ENCODE data around the gene RRAS. TPM values are rescaled to one million over a fixed set of nuclear protein-coding genes. Genes with fewer than 3 reads are reported as not detected.

RRAS gene
- total RNA-seq, 1 donor from 2014 or later: 59.1 TPM

GRCh38 chr19:49677231-49677900 is 37.4 kb upstream of the RRAS start, which contains the start of gene PRMT1:
PRMT1 (plus strand) TSS chr19:49677271; CDS start chr19:49677281, 10 bp downstream.
- DNase-seq (ENCODE audit: low spot score): no peak

- peak; percentile 100 for DNase-seq (ENCODE audit: low spot score)
These were observed 36.9 kb upstream of the RRAS start for GRCh38 chr19:49676784-49677230.

GRCh38 chr19:49676136-49676783 is 36.3 kb upstream of the RRAS start:
- DNase-seq (ENCODE audit: low spot score): peak; percentile 91

- peak; percentile 69 for DNase-seq (ENCODE audit: low spot score)
These were observed 32.4 kb upstream of the RRAS start for GRCh38 chr19:49672131-49672919.

- DNase-seq (ENCODE audit: low spot score): no peak
These were observed 29.6 kb upstream of the RRAS start for GRCh38 chr19:49669516-49669915.

GRCh38 chr19:49667473-49667872 is 27.5 kb upstream of the RRAS start:
- DNase-seq (ENCODE audit: low spot score): no peak

GRCh38 chr19:49666120-49666444 is 26.1 kb upstream of the RRAS start:
- no peak for DNase-seq (ENCODE audit: low spot score)

- peak; percentile 99 for DNase-seq (ENCODE audit: low spot score)
These were observed 25.6 kb upstream of the RRAS start, which contains the start of the genes BCL2L12 and IRF3 for GRCh38 chr19:49665351-49666119. BCL2L12 (plus strand) TSS chr19:49665933; CDS start chr19:49666693, 760 bp downstream. IRF3 (minus strand) TSS chr19:49665857; CDS start chr19:49664838, 1,019 bp downstream.

- DNase-seq (ENCODE audit: low spot score): no peak
These were observed 25.1 kb upstream of the RRAS start for GRCh38 chr19:49665036-49665350.

- DNase-seq (ENCODE audit: low spot score): peak; percentile 94
These were observed 24.5 kb upstream of the RRAS start for GRCh38 chr19:49664171-49665035.

GRCh38 chr19:49663224-49663623 is 23.3 kb upstream of the RRAS start:
- no peak for DNase-seq (ENCODE audit: low spot score)

GRCh38 chr19:49662011-49662410 is 22.1 kb upstream of the RRAS start:
- DNase-seq (ENCODE audit: low spot score): no peak

GRCh38 chr19:49660338-49660961 is 20.5 kb upstream of the RRAS start:
- DNase-seq (ENCODE audit: low spot score): no peak

GRCh38 chr19:49658566-49659442 is 18.9 kb upstream of the RRAS start:
- DNase-seq (ENCODE audit: low spot score): no peak

- DNase-seq (ENCODE audit: low spot score): no peak
These were observed 18.2 kb upstream of the RRAS start for GRCh38 chr19:49658139-49658517.

- no peak for DNase-seq (ENCODE audit: low spot score)
These were observed 17.7 kb upstream of the RRAS start for GRCh38 chr19:49657493-49658138.

- no peak for DNase-seq (ENCODE audit: low spot score)
These were observed 16.6 kb upstream of the RRAS start for GRCh38 chr19:49656456-49657109.
